Panc1 (cell line): Measurements from ENCODE around the gene FOXR1.

Experiments
- POLR2AphosphoS5 ChIP-seq: IDR thresholded peaks from 2 replicates; pipeline ENCODE4 v1.6.1; 2012; ENCODE audit warnings: mild to moderate bottlenecking, low read depth, low read length, moderate library complexity
- SIN3A ChIP-seq: IDR thresholded peaks from 2 replicates; pipeline ENCODE4 v1.6.1; 2012; ENCODE audit warnings: low read depth, mild to moderate bottlenecking, low read length, moderate library complexity, borderline replicate concordance; ENCODE audit not compliant: insufficient read depth
- TCF7L2 ChIP-seq: IDR thresholded peaks from 2 replicates; pipeline ENCODE4 v1.6.1; 2011; ENCODE audit warnings: mild to moderate bottlenecking, low read depth, low read length, inconsistent platforms
- TF ChIP-seq, protein P1 (sequence below): fragments of 450-650 bp; IDR thresholded peaks from 2 replicates; pipeline ENCODE4 v1.5.1; 2017; ENCODE audit warnings: mild to moderate bottlenecking
- TF ChIP-seq, protein P2 (sequence below), 2 experiments: IDR thresholded peaks; 2 replicates each; pipeline ENCODE4 v1.6.1; 2011 to 2012; ENCODE audit warnings: low read depth in 2 of 2, control low read depth in 1 of 2, low read length in 1 of 2, mild to moderate bottlenecking in 1 of 2, moderate library complexity in 1 of 2; ENCODE audit not compliant: insufficient read depth in 1 of 2

- TF ChIP-seq, protein P1, sequence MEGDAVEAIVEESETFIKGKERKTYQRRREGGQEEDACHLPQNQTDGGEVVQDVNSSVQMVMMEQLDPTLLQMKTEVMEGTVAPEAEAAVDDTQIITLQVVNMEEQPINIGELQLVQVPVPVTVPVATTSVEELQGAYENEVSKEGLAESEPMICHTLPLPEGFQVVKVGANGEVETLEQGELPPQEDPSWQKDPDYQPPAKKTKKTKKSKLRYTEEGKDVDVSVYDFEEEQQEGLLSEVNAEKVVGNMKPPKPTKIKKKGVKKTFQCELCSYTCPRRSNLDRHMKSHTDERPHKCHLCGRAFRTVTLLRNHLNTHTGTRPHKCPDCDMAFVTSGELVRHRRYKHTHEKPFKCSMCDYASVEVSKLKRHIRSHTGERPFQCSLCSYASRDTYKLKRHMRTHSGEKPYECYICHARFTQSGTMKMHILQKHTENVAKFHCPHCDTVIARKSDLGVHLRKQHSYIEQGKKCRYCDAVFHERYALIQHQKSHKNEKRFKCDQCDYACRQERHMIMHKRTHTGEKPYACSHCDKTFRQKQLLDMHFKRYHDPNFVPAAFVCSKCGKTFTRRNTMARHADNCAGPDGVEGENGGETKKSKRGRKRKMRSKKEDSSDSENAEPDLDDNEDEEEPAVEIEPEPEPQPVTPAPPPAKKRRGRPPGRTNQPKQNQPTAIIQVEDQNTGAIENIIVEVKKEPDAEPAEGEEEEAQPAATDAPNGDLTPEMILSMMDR, result no peak
- no peak for TF ChIP-seq SIN3A
- TF ChIP-seq POLR2AphosphoS5, result no peak
- TF ChIP-seq, protein P2, sequence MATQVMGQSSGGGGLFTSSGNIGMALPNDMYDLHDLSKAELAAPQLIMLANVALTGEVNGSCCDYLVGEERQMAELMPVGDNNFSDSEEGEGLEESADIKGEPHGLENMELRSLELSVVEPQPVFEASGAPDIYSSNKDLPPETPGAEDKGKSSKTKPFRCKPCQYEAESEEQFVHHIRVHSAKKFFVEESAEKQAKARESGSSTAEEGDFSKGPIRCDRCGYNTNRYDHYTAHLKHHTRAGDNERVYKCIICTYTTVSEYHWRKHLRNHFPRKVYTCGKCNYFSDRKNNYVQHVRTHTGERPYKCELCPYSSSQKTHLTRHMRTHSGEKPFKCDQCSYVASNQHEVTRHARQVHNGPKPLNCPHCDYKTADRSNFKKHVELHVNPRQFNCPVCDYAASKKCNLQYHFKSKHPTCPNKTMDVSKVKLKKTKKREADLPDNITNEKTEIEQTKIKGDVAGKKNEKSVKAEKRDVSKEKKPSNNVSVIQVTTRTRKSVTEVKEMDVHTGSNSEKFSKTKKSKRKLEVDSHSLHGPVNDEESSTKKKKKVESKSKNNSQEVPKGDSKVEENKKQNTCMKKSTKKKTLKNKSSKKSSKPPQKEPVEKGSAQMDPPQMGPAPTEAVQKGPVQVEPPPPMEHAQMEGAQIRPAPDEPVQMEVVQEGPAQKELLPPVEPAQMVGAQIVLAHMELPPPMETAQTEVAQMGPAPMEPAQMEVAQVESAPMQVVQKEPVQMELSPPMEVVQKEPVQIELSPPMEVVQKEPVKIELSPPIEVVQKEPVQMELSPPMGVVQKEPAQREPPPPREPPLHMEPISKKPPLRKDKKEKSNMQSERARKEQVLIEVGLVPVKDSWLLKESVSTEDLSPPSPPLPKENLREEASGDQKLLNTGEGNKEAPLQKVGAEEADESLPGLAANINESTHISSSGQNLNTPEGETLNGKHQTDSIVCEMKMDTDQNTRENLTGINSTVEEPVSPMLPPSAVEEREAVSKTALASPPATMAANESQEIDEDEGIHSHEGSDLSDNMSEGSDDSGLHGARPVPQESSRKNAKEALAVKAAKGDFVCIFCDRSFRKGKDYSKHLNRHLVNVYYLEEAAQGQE (IDR thresholded peaks at IDR 0.05; ENCODE audit: insufficient read depth in 1 of 2, low read depth in 2 of 2, low read length in 1 of 2), result no peak
- no peak for TF ChIP-seq TCF7L2
Measured at GRCh38 chr11:118923721-118924587, 47.6 kb upstream of the FOXR1 start.
